Spleen (tissue), 11 donors: Measurements from ENCODE around the gene SP6. TPM values are rescaled to one million over a fixed set of nuclear protein-coding genes. Genes with fewer than 3 reads are reported as not detected.

ENCODE experiments used
- DNase-seq: peaks from one replicate; pipeline ENCODE4 v3.0.0-alpha.2; 2020
- H3K27ac ChIP-seq, 8 donors: fragments of 200-600 bp; sonication (generic) in 7 of 8; 1 replicate in 4 of 8; 2 replicates in 4 of 8; pipeline versions ENCODE4 v1.5.0 to v1.8.0; 2016 to 2021; ENCODE audit warnings: inconsistent platforms in 4 of 8, mild to moderate bottlenecking in 4 of 8, moderate library complexity in 1 of 8
- H3K27me3 ChIP-seq, 7 donors: fragments of 200-600 bp; sonication (generic) in 6 of 7; replicated peaks in 1 of 7; 1 replicate in 4 of 7; 2 replicates in 3 of 7; pipeline versions ENCODE4 v1.5.0 to v1.8.0; 2016 to 2021; ENCODE audit warnings: inconsistent platforms in 3 of 7, mild to moderate bottlenecking in 1 of 7
- H3K36me3 ChIP-seq, 6 donors: fragments of 200-600 bp; sonication (generic) in 5 of 6; 1 replicate in 4 of 6; 2 replicates in 2 of 6; pipeline versions ENCODE4 v1.5.0 to v1.8.0; 2016 to 2021; ENCODE audit warnings: inconsistent platforms in 2 of 6
- H3K4me1 ChIP-seq, 6 donors: fragments of 200-600 bp; sonication (generic) in 5 of 6; 1 replicate in 3 of 6; 2 replicates in 3 of 6; pipeline versions ENCODE4 v1.5.0 to v1.8.0; 2016 to 2021; ENCODE audit warnings: inconsistent platforms in 3 of 6
- H3K4me3 ChIP-seq, 8 donors: fragments of 200-600 bp; sonication (generic) in 7 of 8; 1 replicate in 4 of 8; 2 replicates in 4 of 8; pipeline versions ENCODE4 v1.5.0 to v1.8.0; 2016 to 2021; ENCODE audit warnings: inconsistent platforms in 4 of 8, mild to moderate bottlenecking in 4 of 8, moderate library complexity in 2 of 8
- H3K9me3 ChIP-seq, 8 donors: fragments of 200-600 bp; sonication (generic) in 7 of 8; 1 replicate in 4 of 8; 2 replicates in 4 of 8; pipeline versions ENCODE4 v1.5.0 to v1.8.0; 2016 to 2021; ENCODE audit warnings: inconsistent platforms in 4 of 8
- CTCF ChIP-seq, 11 experiments: fragments of 200-600 bp in 7 of 11; fragments of 450-650 bp in 4 of 11; sonication (generic) in 4 of 11; IDR thresholded peaks in 8 of 11; conservative IDR thresholded peaks in 3 of 11; 1 replicate in 7 of 11; 2 replicates in 4 of 11; pipeline versions ENCODE4 v1.4.0 to v1.8.0; 2016 to 2021; ENCODE audit warnings: antibody characterized with exemption in 11 of 11, inconsistent platforms in 4 of 11, mild to moderate bottlenecking in 1 of 11
- POLR2A ChIP-seq, 3 donors: fragments of 450-650 bp; IDR thresholded peaks; one replicate each; pipeline ENCODE4 v1.5.1; 2017; ENCODE audit warnings: antibody characterized with exemption in 3 of 3, mild to moderate bottlenecking in 1 of 3
- POLR2AphosphoS5 ChIP-seq, 3 donors: sonication (generic); formaldehyde crosslinking; IDR thresholded peaks; one replicate each; pipeline ENCODE4 v1.5.1; 2017; ENCODE audit warnings: antibody characterized with exemption in 3 of 3
- WGBS, 5 donors: extraction: QIAGEN DNeasy Blood & Tissue Kit in 3 of 5; methylation state at CpG; one replicate each; pipeline versions ENCODE4 v1.1.5 to v1.1.7; 2013 to 2018; 5-methylcytosine and 5-hydroxymethylcytosine counted together
- intact Hi-C: fragments of 100-400 bp; cut with DNase I; formaldehyde crosslinking; loops from one replicate; pipeline ENCODE4 v1.15.0; 2023; ENCODE audit warnings: low total_unique reads
- polyA plus RNA-seq, 3 donors: library from polyadenylated mRNA; stranded (reverse); fragments of 200-250 nt; gene quantifications; one replicate each; pipeline ENCODE4 v1.2.1, GENCODE V29; 2013
- total RNA-seq, 7 donors: library from RNA; depleted of rRNA in 3 of 7; stranded (reverse); fragments of >200 nt in 3 of 7; fragmentation: NEBNext Ultra II Directional in 4 of 7; extraction: Animal tissue kit (Norgen Biotek cat#: 25700) in 4 of 7; gene quantifications; one replicate each; pipeline versions ENCODE4 v1.1.0 to v1.2.1, GENCODE V29; 2016 to 2021
- donor health status: healthy with polysubstance abuse.
- donor health status: DM: no; HTN: no; CAD: no; lungs with moderate emphysema.
- donor health status: DM: no; HTN: no; CAD: no.
- donor health status: Bipolar disorder and iron deficiency.
- donor health status: healthy.
- donor health status: DM: no; HTN: no; CAD: no.
- donor health status: DM: yes; HTN: yes; CAD: no.

Gene SP6
- total and polyA plus RNA-seq, 10 donors: 0.11 to 3.0 (median 1.1) TPM

- Histone ChIP-seq H3K36me3 (no peaks in the 10 kb centered on the region), H3K4me3 (no peak overlapping the region), H3K27ac (no peak overlapping the region), H3K27me3 (peaks cover 4 to 95% (median 68%) of the 10 kb centered on the region in 7 donors), H3K9me3 (no peaks in the 10 kb centered on the region), H3K4me1 (peaks cover 14 to 50% (median 36%) of the 10 kb centered on the region in 6 donors)
- no peak for DNase-seq
- no peak for TF ChIP-seq CTCF (IDR thresholded peaks at IDR 0.05 in 8 of 11, conservative IDR thresholded peaks at IDR 0.05 in 3 of 11)
- TF ChIP-seq POLR2A (IDR thresholded peaks at IDR 0.05): no peak
- 63 to 73% (median 70%) methylated on average over 22 to 23 of the region's 23 CpGs for WGBS, 5 donors
- intact Hi-C loops: no loop called here
Measured at GRCh38 chr17:47848198-47848513, 2.8 kb downstream of the SP6 start.

- Histone ChIP-seq H3K27me3 (peaks cover 4 to 89% (median 62%) of the 10 kb centered on the region in 7 donors), H3K4me1 (peaks cover 14 to 55% (median 37%) of the 10 kb centered on the region in 6 donors), H3K36me3 (no peaks in the 10 kb centered on the region), H3K4me3 (peak overlapping the region in 1 of 8 donors; percentile 42), H3K27ac (no peak overlapping the region), H3K9me3 (no peaks in the 10 kb centered on the region)
- TF ChIP-seq CTCF (IDR thresholded peaks at IDR 0.05 in 8 of 11, conservative IDR thresholded peaks at IDR 0.05 in 3 of 11) (peak in 2 of 11 experiments; percentile 15 to 23), POLR2A (IDR thresholded peaks at IDR 0.05) (no peak), POLR2AphosphoS5 (IDR thresholded peaks at IDR 0.05) (no peak)
- intact Hi-C loops: no loop called here
- DNase-seq: no peak
- WGBS, 5 donors: 37 to 43% (median 41%) methylated on average over 9 to 71 of the region's 71 CpGs
Measured at GRCh38 chr17:47847341-47848197, 3.4 kb downstream of the SP6 start.

- TF ChIP-seq CTCF (IDR thresholded peaks at IDR 0.05 in 8 of 11, conservative IDR thresholded peaks at IDR 0.05 in 3 of 11) (no peak), POLR2A (IDR thresholded peaks at IDR 0.05) (no peak), POLR2AphosphoS5 (IDR thresholded peaks at IDR 0.05) (no peak)
- H3K27ac ChIP-seq: no peak overlapping the region
- peaks cover under 1 to 81% (median 55%) of the 10 kb centered on the region in 7 donors for H3K27me3 ChIP-seq
- peak overlapping the region in 1 of 8 donors; percentile 42 for H3K4me3 ChIP-seq
- H3K9me3 ChIP-seq: no peaks in the 10 kb centered on the region
- 24 to 35% (median 31%) methylated on average over 19 to 31 of the region's 31 CpGs for WGBS, 5 donors
- H3K36me3 ChIP-seq: no peaks in the 10 kb centered on the region
- intact Hi-C loops: no loop called here
- H3K4me1 ChIP-seq: peaks cover 13 to 55% (median 36%) of the 10 kb centered on the region in 6 donors
- DNase-seq: no peak
Measured at GRCh38 chr17:47846716-47847340, 4.1 kb downstream of the SP6 start.

- Histone ChIP-seq H3K27me3 (peaks cover 0 to 70% (median 44%) of the 10 kb centered on the region in 7 donors), H3K27ac (no peak overlapping the region), H3K9me3 (no peaks in the 10 kb centered on the region), H3K36me3 (no peaks in the 10 kb centered on the region), H3K4me3 (no peak overlapping the region), H3K4me1 (peaks cover 8 to 55% (median 34%) of the 10 kb centered on the region in 6 donors)
- TF ChIP-seq CTCF (IDR thresholded peaks at IDR 0.05 in 8 of 11, conservative IDR thresholded peaks at IDR 0.05 in 3 of 11): no peak
- TF ChIP-seq POLR2A (IDR thresholded peaks at IDR 0.05): no peak
- no peak for TF ChIP-seq POLR2AphosphoS5 (IDR thresholded peaks at IDR 0.05)
- intact Hi-C loops: no loop called here
- WGBS, 5 donors: 74 to 89% (median 82%) methylated on average over 3 of the region's 3 CpGs
- no peak for DNase-seq
Measured at GRCh38 chr17:47845716-47846075, 5.3 kb downstream of the SP6 start.
